ENCODE data around the gene GLRX2. TPM values are rescaled to one million over a fixed set of nuclear protein-coding genes. Genes with fewer than 3 reads are reported as not detected.
A peak's percentile ranks its signal among the peaks of the same experiment; 100 is the strongest.

The GLRX2 gene
- total RNA-seq, 3 donors from 2014 or later, result 15.2 to 28.8 (median 23.6) TPM

DNA sequence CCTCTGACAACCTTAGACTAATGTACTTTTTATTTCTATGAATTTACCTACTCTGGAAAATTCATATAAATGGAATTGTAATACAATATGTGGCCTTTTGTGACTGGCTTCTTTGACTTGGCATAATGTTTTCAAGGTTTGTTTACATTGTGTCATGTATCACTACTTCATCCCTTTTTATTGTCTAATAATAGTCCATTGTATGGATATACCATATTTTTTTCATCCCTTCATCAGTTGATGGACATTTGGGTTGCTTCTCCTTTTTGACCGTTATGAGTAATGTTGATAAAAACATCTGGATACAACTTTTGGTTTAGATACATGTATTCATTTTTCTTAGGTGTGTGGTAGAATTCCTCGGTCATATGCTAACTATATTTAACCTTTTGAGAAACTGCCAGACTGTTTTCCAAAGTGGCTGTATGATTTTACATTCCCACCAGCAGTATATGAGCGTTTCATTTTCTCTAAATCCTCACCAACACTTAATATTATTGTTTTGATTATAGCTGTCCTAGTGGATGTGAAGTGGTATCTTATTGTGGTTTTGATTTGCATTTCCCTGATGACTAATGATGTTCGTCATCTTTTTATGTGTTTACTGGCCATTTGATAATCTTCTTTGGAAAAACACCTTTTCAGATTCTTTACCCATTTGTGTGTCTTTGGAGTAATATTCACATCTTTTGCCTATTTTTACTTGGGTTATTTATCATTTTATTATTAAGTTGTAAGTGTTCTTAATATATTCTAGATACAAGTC is 42.3 kb downstream of the GLRX2 start:
- no peaks in the 10 kb centered on the region for H3K9me3 ChIP-seq
- no peaks in the 10 kb centered on the region for H3K36me3 ChIP-seq (ENCODE audit: low read depth)
- H3K4me1 ChIP-seq (ENCODE audit: low read depth), result peaks cover 15% of the 10 kb centered on the region
- DNase-seq, result no peak
- ATAC-seq, result no peak
- intact Hi-C loops (cut with DNase I, micrococcal nuclease), result loop anchor here in 1 of 2 donors (5.0 kb wide), 1 partner anchor 39 kb away; no protein-coding TSS in a partner anchor
- H3K4me3 ChIP-seq, result no peak overlapping the region
- TF ChIP-seq CTCF (IDR thresholded peaks at IDR 0.05), result no peak

DNA sequence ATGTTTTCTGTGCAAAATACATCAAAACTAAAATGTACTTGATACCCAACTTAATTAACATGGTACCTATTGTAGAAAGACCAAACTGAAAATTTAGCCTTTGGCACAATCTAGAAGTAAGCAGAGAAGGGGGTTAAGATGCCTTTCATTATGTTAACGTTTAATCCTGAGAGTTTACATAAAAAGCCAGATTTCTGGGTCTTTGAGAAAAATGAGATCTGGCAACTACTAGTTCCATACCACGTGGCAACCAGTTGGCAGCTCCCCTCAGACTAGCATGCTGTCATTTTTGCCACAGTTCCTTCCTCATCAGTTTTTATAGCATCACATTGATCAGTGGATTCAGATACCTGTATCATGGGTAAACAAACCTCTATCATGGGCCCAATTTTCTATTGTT is 44.3 kb downstream of the GLRX2 start:
- TF ChIP-seq CTCF (IDR thresholded peaks at IDR 0.05), result no peak
- no peak overlapping the region for H3K4me3 ChIP-seq
- no peak for ATAC-seq
- no peaks in the 10 kb centered on the region for H3K36me3 ChIP-seq (ENCODE audit: low read depth)
- peaks cover 19% of the 10 kb centered on the region for H3K4me1 ChIP-seq (ENCODE audit: low read depth)
- no peaks in the 10 kb centered on the region for H3K9me3 ChIP-seq
- intact Hi-C loops (cut with DNase I, micrococcal nuclease), result loop anchor here in 1 of 2 donors (5.0 kb wide), 1 partner anchor 41 kb away; no protein-coding TSS in a partner anchor
- no peak for DNase-seq

GRCh38 chr1:193060406-193060805 is 44.8 kb downstream of the GLRX2 start:
- no peak for TF ChIP-seq CTCF (IDR thresholded peaks at IDR 0.05)
- Histone ChIP-seq H3K4me3 (peak overlapping the region; percentile 71), H3K4me1 (ENCODE audit: low read depth) (peaks cover 19% of the 10 kb centered on the region), H3K36me3 (ENCODE audit: low read depth) (no peaks in the 10 kb centered on the region), H3K9me3 (no peaks in the 10 kb centered on the region)
- intact Hi-C loops (cut with DNase I, micrococcal nuclease), result loop anchor here in 1 of 2 donors (5.0 kb wide), 1 partner anchor 42 kb away; no protein-coding TSS in a partner anchor
- DNase-seq (no peak), ATAC-seq (no peak)

DNA sequence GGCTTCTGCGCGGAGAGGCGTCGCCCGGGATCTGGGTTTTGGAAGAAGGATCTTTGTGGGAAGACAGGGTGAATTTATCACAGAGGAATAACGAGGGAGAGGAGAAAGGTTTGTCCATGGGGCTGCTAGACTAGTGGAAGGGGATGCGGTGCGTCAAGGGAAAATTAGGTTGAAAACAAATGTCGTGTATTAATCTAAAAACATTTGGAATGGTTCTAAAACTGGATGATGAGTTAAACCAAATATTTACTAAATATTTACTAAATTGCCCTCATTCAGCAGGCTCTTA is 45.2 kb downstream of the GLRX2 start:
- no peak for DNase-seq
- Histone ChIP-seq H3K36me3 (ENCODE audit: low read depth) (no peaks in the 10 kb centered on the region), H3K4me1 (ENCODE audit: low read depth) (peaks cover 19% of the 10 kb centered on the region), H3K4me3 (peak overlapping the region; percentile 71), H3K9me3 (no peaks in the 10 kb centered on the region)
- no peak for TF ChIP-seq CTCF (IDR thresholded peaks at IDR 0.05)
- ATAC-seq, result no peak
- intact Hi-C loops (cut with DNase I, micrococcal nuclease), result loop anchor here in 1 of 2 donors (5.0 kb wide), 1 partner anchor 42 kb away; no protein-coding TSS in a partner anchor

GRCh38 chr1:193059282-193060114 is 45.7 kb downstream of the GLRX2 start, which contains the start of the genes RO60 and UCHL5:
RO60 (plus strand) TSS chr1:193059612; CDS start chr1:193069055, 9,443 bp downstream.
UCHL5 (minus strand) TSS chr1:193059360; CDS start chr1:193059260, 100 bp downstream.
- intact Hi-C loops (cut with DNase I, micrococcal nuclease), result loop anchor here in 1 of 2 donors (5.0 kb wide), 1 partner anchor 43 kb away; no protein-coding TSS in a partner anchor
- Histone ChIP-seq H3K4me1 (ENCODE audit: low read depth) (peaks cover 19% of the 10 kb centered on the region), H3K4me3 (peak within 1 kb of the TSS; percentile 71), H3K36me3 (ENCODE audit: low read depth) (no peaks in the 10 kb centered on the region), H3K9me3 (no peaks in the 10 kb centered on the region)
- TF ChIP-seq CTCF (IDR thresholded peaks at IDR 0.05), result no peak
- DNase-seq (peak; percentile 96 to 98 (median 97)), ATAC-seq (peak; percentile 96)

Data from mucosa of descending colon (tissue), 3 donors.